GM23338 (cell line): ENCODE results near the gene WNT2. TPM values are rescaled to one million over a fixed set of nuclear protein-coding genes. Genes with fewer than 3 reads are reported as not detected.

Experiments
- ATAC-seq: fragments of 200-7000 bp; cut with Tn5 transposase; 3 replicates; pipeline ENCODE4 v1.9.1; 2020
- DNase-seq: peaks from one replicate; pipeline ENCODE4 v3.0.0-alpha.2; 2015; ENCODE audit warnings: low spot score
- H2AFZ ChIP-seq: fragments of 200-600 bp; sonication (generic); 2 replicates; pipeline ENCODE4 v1.8.0; 2016; ENCODE audit warnings: antibody characterized with exemption, mild to moderate bottlenecking, moderate library complexity
- H3F3A ChIP-seq: fragments of 200-600 bp; sonication (generic); replicated peaks from 2 replicates; pipeline ENCODE4 v1.8.0; 2017; ENCODE audit warnings: antibody characterized with exemption, mixed run types, low read depth
- H3K27ac ChIP-seq: fragments of 200-600 bp; sonication (generic); 2 replicates; pipeline ENCODE4 v1.6.1; 2016; ENCODE audit warnings: low read depth
- H3K27me3 ChIP-seq: fragments of 200-600 bp; sonication (generic); 2 replicates; pipeline ENCODE4 v1.8.0; 2016; ENCODE audit warnings: mild to moderate bottlenecking, mixed run types, moderate library complexity; ENCODE audit not compliant: insufficient read depth
- H3K36me3 ChIP-seq: fragments of 200-600 bp; sonication (generic); 2 replicates; pipeline ENCODE4 v1.8.0; 2016; ENCODE audit warnings: mild to moderate bottlenecking; ENCODE audit not compliant: insufficient read depth
- H3K4me1 ChIP-seq: fragments of 200-600 bp; sonication (generic); 2 replicates; pipeline ENCODE4 v1.8.0; 2016; ENCODE audit warnings: mild to moderate bottlenecking, moderate library complexity; ENCODE audit not compliant: insufficient read depth
- H3K4me2 ChIP-seq: fragments of 200-600 bp; sonication (generic); 2 replicates; pipeline ENCODE4 v1.7.1; 2017; ENCODE audit warnings: mixed run types
- H3K4me3 ChIP-seq: fragments of 200-600 bp; sonication (generic); 2 replicates; pipeline ENCODE4 v1.6.1; 2016; ENCODE audit warnings: mixed run types
- H3K79me2 ChIP-seq: fragments of 200-600 bp; sonication (generic); replicated peaks from 2 replicates; pipeline ENCODE4 v1.8.0; 2017; ENCODE audit warnings: mild to moderate bottlenecking; ENCODE audit not compliant: insufficient read depth
- H3K9me2 ChIP-seq: fragments of 200-600 bp; sonication (generic); 2 replicates; pipeline ENCODE4 v1.8.0; 2017; ENCODE audit not compliant: insufficient read depth
- H4K20me1 ChIP-seq: fragments of 200-600 bp; sonication (generic); replicated peaks from 2 replicates; pipeline ENCODE4 v1.8.0; 2017; ENCODE audit warnings: mild to moderate bottlenecking; ENCODE audit not compliant: insufficient read depth
- H3K27ac Mint-ChIP-seq: 2 replicates; pipeline ENCODE4 v1.8.0; 2020; ENCODE audit warnings: inconsistent platforms, mild to moderate bottlenecking, moderate library complexity, mixed read lengths
- H3K27me3 Mint-ChIP-seq: 3 replicates; pipeline ENCODE4 v1.8.0; 2022; ENCODE audit warnings: low read depth, mild to moderate bottlenecking, moderate library complexity, mixed read lengths, inconsistent platforms; ENCODE audit not compliant: insufficient read depth, poor library complexity
- H3K36me3 Mint-ChIP-seq: 3 replicates; pipeline ENCODE4 v1.8.0; 2021; ENCODE audit warnings: low read depth, mild to moderate bottlenecking, inconsistent platforms, moderate library complexity, mixed read lengths
- H3K4me1 Mint-ChIP-seq: 3 replicates; pipeline ENCODE4 v1.8.0; 2020; ENCODE audit warnings: mild to moderate bottlenecking, inconsistent platforms, mixed read lengths
- H3K4me3 Mint-ChIP-seq: 3 replicates; pipeline ENCODE4 v1.8.0; 2021; ENCODE audit warnings: moderate library complexity, mild to moderate bottlenecking, inconsistent platforms, mixed read lengths
- H3K9me3 Mint-ChIP-seq: 3 replicates; pipeline ENCODE4 v1.8.0; 2020; ENCODE audit warnings: moderate library complexity, mild to moderate bottlenecking, inconsistent platforms, mixed read lengths
- ETS1 ChIP-seq: IDR thresholded peaks from 2 replicates; pipeline ENCODE4 v1.6.1; 2016; ENCODE audit warnings: antibody characterized with exemption
- JUNB ChIP-seq: IDR thresholded peaks from one replicate; pipeline ENCODE4 v1.6.1; 2016; ENCODE audit warnings: antibody characterized with exemption; ENCODE audit not compliant: unreplicated experiment
- NANOG ChIP-seq: IDR thresholded peaks from 2 replicates; pipeline ENCODE4 v1.6.1; 2016; ENCODE audit warnings: antibody characterized with exemption, borderline replicate concordance
- POLR2AphosphoS5 ChIP-seq: IDR thresholded peaks from 2 replicates; pipeline ENCODE4 v1.6.1; 2016; ENCODE audit warnings: antibody characterized with exemption, low read depth
- REST ChIP-seq: IDR thresholded peaks from one replicate; pipeline ENCODE4 v1.6.1; 2018; ENCODE audit warnings: antibody characterized with exemption; ENCODE audit not compliant: unreplicated experiment
- STAT1 ChIP-seq: IDR thresholded peaks from one replicate; pipeline ENCODE4 v1.6.1; 2016; ENCODE audit warnings: antibody characterized with exemption; ENCODE audit not compliant: unreplicated experiment
- polyA plus RNA-seq: library from polyadenylated mRNA; unstranded; fragments of >200 nt; fragmentation: Nextera tagmentation; extraction: Ambion mirVana; gene quantifications from 2 replicates; pipeline ENCODE4 v1.2.1, GENCODE V29; 2016
- total RNA-seq: library from RNA; depleted of rRNA; stranded (reverse); fragments of >200 nt; shearing (Covaris generic); gene quantifications from 2 replicates; pipeline ENCODE4 v1.2.3, GENCODE V29; 2014
- TF ChIP-seq, protein P1 (sequence below), 2 experiments: fragments of 200-600 bp in 1 of 2; sonication (generic) in 1 of 2; conservative IDR thresholded peaks; 2 replicates each; pipeline versions ENCODE4 v1.5.1 to v1.6.1; 2016 to 2017; ENCODE audit warnings: antibody characterized with exemption in 2 of 2, low read depth in 2 of 2, mild to moderate bottlenecking in 2 of 2, moderate library complexity in 1 of 2

Gene WNT2
- total and polyA plus RNA-seq, 2 experiments from 2014 or later = not detected

DNA sequence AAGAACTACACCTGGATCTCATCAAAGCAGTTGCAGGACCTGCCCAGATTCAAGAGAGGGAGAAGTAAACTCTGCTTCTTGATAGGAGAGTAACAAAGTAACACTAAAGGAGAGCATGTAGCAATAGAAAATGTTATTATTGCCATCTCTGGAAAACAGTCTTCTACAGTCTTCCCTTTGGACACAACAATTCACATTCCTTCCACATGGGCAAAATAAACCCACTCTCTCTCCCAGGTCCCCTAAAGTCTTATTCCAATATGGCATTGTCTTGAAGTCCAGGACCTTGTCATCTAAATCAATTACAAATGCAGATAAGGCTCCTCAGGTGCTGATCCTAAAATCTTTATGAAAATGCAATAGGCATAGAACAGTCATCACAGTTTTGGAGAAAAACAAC is 10.3 kb upstream of the WNT2 start:
- Histone ChIP-seq H3K4me2 (no peak overlapping the region), H3K4me3 (no peak overlapping the region), H3K4me1 (no peaks in the 10 kb centered on the region), H3K27ac (no peak overlapping the region), H4K20me1 (no peaks in the 10 kb centered on the region), H3K9me2 (0 out of 2 replicates have a peak, but pooled peaks cover 4% of the 10 kb centered on the region), H3K36me3 (no peaks in the 10 kb centered on the region), H3K79me2 (no peaks in the 10 kb centered on the region), H2AFZ (no peak overlapping the region), H3K27me3 (no peaks in the 10 kb centered on the region), H3F3A (no peaks in the 10 kb centered on the region)
- Mint-ChIP-seq H3K27me3 (no peaks in the 10 kb centered on the region), H3K4me1 (no peaks in the 10 kb centered on the region), H3K27ac (no peak overlapping the region), H3K9me3 (no peaks in the 10 kb centered on the region), H3K4me3 (no peak overlapping the region), H3K36me3 (no peaks in the 10 kb centered on the region)
- ATAC-seq (no peak), DNase-seq (peak; percentile 42)
- no peak for TF ChIP-seq ETS1
- TF ChIP-seq, protein P1, sequence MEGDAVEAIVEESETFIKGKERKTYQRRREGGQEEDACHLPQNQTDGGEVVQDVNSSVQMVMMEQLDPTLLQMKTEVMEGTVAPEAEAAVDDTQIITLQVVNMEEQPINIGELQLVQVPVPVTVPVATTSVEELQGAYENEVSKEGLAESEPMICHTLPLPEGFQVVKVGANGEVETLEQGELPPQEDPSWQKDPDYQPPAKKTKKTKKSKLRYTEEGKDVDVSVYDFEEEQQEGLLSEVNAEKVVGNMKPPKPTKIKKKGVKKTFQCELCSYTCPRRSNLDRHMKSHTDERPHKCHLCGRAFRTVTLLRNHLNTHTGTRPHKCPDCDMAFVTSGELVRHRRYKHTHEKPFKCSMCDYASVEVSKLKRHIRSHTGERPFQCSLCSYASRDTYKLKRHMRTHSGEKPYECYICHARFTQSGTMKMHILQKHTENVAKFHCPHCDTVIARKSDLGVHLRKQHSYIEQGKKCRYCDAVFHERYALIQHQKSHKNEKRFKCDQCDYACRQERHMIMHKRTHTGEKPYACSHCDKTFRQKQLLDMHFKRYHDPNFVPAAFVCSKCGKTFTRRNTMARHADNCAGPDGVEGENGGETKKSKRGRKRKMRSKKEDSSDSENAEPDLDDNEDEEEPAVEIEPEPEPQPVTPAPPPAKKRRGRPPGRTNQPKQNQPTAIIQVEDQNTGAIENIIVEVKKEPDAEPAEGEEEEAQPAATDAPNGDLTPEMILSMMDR (conservative IDR thresholded peaks at IDR 0.05; ENCODE audit: low read depth in 2 of 2) = peak in 1 of 2 experiments; percentile 36; a peak in 3 of 4 replicates

- 0 out of 2 replicates have a peak, but pooled peaks cover 4% of the 10 kb centered on the region for H3K9me2 ChIP-seq
- no peak overlapping the region for H3K27ac ChIP-seq
- Mint-ChIP-seq H3K27me3 (no peaks in the 10 kb centered on the region), H3K27ac (no peak overlapping the region), H3K4me1 (no peaks in the 10 kb centered on the region), H3K9me3 (peaks cover 5% of the 10 kb centered on the region; the same call in 2 of the 3 replicates), H3K4me3 (no peak overlapping the region), H3K36me3 (no peaks in the 10 kb centered on the region)
- no peaks in the 10 kb centered on the region for H3F3A ChIP-seq
- no peaks in the 10 kb centered on the region for H3K36me3 ChIP-seq
- no peak overlapping the region for H3K4me2 ChIP-seq
- no peaks in the 10 kb centered on the region for H3K79me2 ChIP-seq
- no peak overlapping the region for H3K4me3 ChIP-seq
- no peak for ATAC-seq
- no peak for TF ChIP-seq POLR2AphosphoS5
- no peak for TF ChIP-seq JUNB
- TF ChIP-seq REST = no peak
- TF ChIP-seq STAT1 = no peak
- no peak for TF ChIP-seq NANOG
- H4K20me1 ChIP-seq = no peaks in the 10 kb centered on the region
- no peaks in the 10 kb centered on the region for H3K4me1 ChIP-seq
- H3K27me3 ChIP-seq = peaks cover 7% of the 10 kb centered on the region
- no peak overlapping the region for H2AFZ ChIP-seq
- DNase-seq = no peak
Observed at GRCh38 chr7:117332031-117332430, 9.2 kb upstream of the WNT2 start.
